Skeletal muscle tissue (tissue), 4 donors: ENCODE measurements around the gene PDE3B. TPM values are rescaled to one million over a fixed set of nuclear protein-coding genes. Genes with fewer than 3 reads are reported as not detected.
A peak's percentile ranks its signal among the peaks of the same experiment; 100 is the strongest.

Experiments used
- H3K27ac ChIP-seq: one replicate; pipeline ENCODE4 v1.7.0; 2013; ENCODE audit warnings: mild to moderate bottlenecking, low read depth, low read length, inconsistent platforms
- H3K27me3 ChIP-seq, 3 donors: one replicate each; pipeline ENCODE4 v1.7.0; 2013; ENCODE audit warnings: low read length in 3 of 3; ENCODE audit not compliant: control insufficient read depth in 3 of 3, insufficient read depth in 3 of 3
- H3K36me3 ChIP-seq, 3 donors: one replicate each; pipeline ENCODE4 v1.7.0; 2013; ENCODE audit warnings: low read length in 3 of 3; ENCODE audit not compliant: control insufficient read depth in 3 of 3, insufficient read depth in 3 of 3
- H3K4me1 ChIP-seq, 3 donors: one replicate each; pipeline ENCODE4 v1.7.0; 2013; ENCODE audit warnings: low read length in 3 of 3, mild to moderate bottlenecking in 3 of 3; ENCODE audit not compliant: control insufficient read depth in 3 of 3, insufficient read depth in 3 of 3
- H3K4me3 ChIP-seq, 3 donors: one replicate each; pipeline ENCODE4 v1.7.0; 2013; ENCODE audit warnings: low read length in 3 of 3
- H3K9ac ChIP-seq, 3 donors: one replicate each; pipeline ENCODE4 v1.7.0; 2013; ENCODE audit warnings: low read length in 3 of 3, mild to moderate bottlenecking in 3 of 3, moderate library complexity in 2 of 3, low read depth in 1 of 3
- H3K9me3 ChIP-seq, 3 donors: one replicate each; pipeline ENCODE4 v1.7.0; 2013; ENCODE audit warnings: low read length in 3 of 3; ENCODE audit not compliant: control insufficient read depth in 3 of 3
- total RNA-seq: library from RNA; depleted of rRNA; stranded (reverse); fragments of >200 nt; gene quantifications from one replicate; pipeline ENCODE4 v1.2.3, GENCODE V29; 2014
- donor health status: Osteomylitis.

Gene PDE3B
- total RNA-seq, 1 donor from 2014 or later = 5.2 TPM

DNA sequence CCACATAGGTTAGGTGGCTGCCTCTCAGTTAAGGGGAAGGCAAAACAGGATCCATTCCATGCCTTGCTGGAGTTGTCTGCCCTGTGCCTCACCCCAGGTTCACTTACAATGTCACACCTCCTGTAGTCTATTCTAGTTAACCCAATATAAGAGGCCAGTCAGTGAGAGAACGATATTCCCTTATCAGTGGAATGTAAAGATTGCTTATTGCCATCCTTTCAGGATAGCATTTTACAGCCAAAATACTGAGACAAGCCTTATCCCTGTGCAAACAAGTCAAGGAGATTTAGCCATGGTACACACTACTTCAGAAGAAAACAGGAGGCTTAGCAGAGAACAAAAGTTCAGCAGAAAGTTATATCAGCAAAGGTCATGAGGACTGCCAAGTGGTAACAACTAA, 242.9 kb downstream of the PDE3B start:
- Histone ChIP-seq H3K4me1 (peaks cover 5 to 8% (median 7%) of the 10 kb centered on the region in 3 donors), H3K4me3 (no peak overlapping the region), H3K27me3 (no peaks in the 10 kb centered on the region), H3K9me3 (no peaks in the 10 kb centered on the region), H3K27ac (no peak overlapping the region), H3K9ac (no peak overlapping the region), H3K36me3 (no peaks in the 10 kb centered on the region)

- Histone ChIP-seq H3K27ac (peak overlapping the region; percentile 62), H3K9ac (peak overlapping the region; percentile 37 to 81 (median 81)), H3K27me3 (no peaks in the 10 kb centered on the region), H3K4me3 (peak overlapping the region; percentile 82 to 88 (median 85)), H3K36me3 (no peaks in the 10 kb centered on the region), H3K4me1 (peaks cover 5 to 9% (median 7%) of the 10 kb centered on the region in 3 donors), H3K9me3 (no peaks in the 10 kb centered on the region)
Measured at GRCh38 chr11:14891143-14892035, 247.8 kb downstream of the PDE3B start.

DNA sequence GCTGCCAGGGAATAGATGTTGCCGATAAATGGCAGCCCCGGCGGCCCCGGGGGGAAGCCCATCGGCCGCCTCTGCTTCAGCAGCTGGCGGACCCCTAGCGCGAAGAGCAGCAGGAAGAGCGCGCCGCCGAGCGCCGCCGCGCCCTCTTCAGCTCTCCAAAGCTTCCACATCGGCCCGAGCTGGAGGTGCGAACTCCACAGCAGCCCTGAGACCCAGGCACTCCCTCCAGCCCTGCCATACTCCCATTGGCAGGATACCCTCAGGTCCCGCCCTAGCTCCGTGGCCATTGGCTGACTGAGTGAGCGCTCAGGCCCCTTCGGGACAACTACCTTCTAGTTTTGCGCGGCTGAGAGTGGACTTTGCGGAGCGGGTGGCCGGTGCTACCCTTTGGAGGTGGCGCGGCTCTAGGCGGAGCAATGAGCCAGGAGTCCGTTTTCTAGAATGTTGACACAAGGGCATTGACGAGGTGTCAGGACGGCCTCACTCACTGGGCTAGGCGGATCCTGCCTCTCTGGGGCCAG, 248.5 kb downstream of the PDE3B start, which contains the start of gene CYP2R1:
TSS of gene CYP2R1 (minus strand) at position 196 of the 521 bp plus-strand sequence. CDS start at position 170, 26 bp downstream.
- H3K27me3 ChIP-seq = no peaks in the 10 kb centered on the region
- no peaks in the 10 kb centered on the region for H3K9me3 ChIP-seq
- H3K36me3 ChIP-seq = no peaks in the 10 kb centered on the region
- H3K4me3 ChIP-seq = peak within 1 kb of the TSS; percentile 82 to 88 (median 85)
- H3K9ac ChIP-seq = peak within 1 kb of the TSS; percentile 37 to 81 (median 81)
- H3K4me1 ChIP-seq = peaks cover 5 to 9% (median 7%) of the 10 kb centered on the region in 3 donors
- peak within 1 kb of the TSS; percentile 62 for H3K27ac ChIP-seq

DNA sequence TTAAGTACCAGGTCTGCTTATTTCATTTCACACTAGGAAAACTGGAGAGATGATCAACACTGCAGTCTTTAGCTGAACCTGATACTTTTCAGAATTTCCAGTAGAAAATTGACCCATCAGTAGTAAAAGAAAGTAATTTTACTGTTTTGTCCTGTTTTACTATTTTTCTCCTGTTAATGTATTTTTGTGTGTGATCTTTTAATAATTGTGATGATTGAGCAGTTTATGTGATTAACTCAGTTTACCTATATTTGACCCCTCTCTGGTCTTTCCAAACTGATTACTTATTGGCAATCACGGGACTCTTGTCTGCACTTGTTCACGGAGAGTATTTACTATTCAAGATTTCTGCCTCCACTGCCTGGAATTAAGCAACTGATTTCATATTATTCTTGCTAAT, 249.0 kb downstream of the PDE3B start:
- peaks cover 5 to 9% (median 7%) of the 10 kb centered on the region in 3 donors for H3K4me1 ChIP-seq
- no peaks in the 10 kb centered on the region for H3K9me3 ChIP-seq
- H3K27ac ChIP-seq = no peak overlapping the region
- H3K36me3 ChIP-seq = no peaks in the 10 kb centered on the region
- H3K9ac ChIP-seq = peak overlapping the region; percentile 24 to 81 (median 81)
- no peaks in the 10 kb centered on the region for H3K27me3 ChIP-seq
- H3K4me3 ChIP-seq = peak overlapping the region; percentile 82 to 88 (median 85)

- Histone ChIP-seq H3K27me3 (no peaks in the 10 kb centered on the region), H3K36me3 (no peaks in the 10 kb centered on the region), H3K4me1 (peaks cover 5 to 9% (median 7%) of the 10 kb centered on the region in 3 donors), H3K27ac (no peak overlapping the region), H3K9me3 (no peaks in the 10 kb centered on the region), H3K9ac (no peak overlapping the region), H3K4me3 (no peak overlapping the region)
Measured at GRCh38 chr11:14894657-14895598, 251.3 kb downstream of the PDE3B start.

DNA sequence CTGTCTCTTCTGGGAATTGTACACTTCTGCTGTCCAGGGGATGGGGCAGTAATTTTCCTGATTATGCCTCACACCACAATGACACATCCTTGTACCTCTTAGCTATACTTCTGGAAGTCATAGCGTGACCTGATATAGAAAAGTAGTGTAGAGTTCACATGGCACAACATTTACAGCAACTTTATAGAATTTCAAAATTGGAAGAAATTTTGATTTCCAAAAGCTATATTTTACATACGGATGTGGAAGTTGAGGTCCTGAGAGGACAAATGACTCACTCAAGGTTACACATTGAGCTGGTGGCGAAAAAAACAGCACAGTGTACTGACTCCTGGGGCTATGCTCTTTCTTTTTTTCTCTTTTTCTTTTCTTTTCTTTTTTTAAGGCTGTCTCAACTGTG, 254.8 kb downstream of the PDE3B start:
- no peaks in the 10 kb centered on the region for H3K9me3 ChIP-seq
- H3K4me1 ChIP-seq = no peaks in the 10 kb centered on the region
- no peaks in the 10 kb centered on the region for H3K36me3 ChIP-seq
- H3K27me3 ChIP-seq = peaks cover 0 to 6% (median 0%) of the 10 kb centered on the region in 3 donors
- H3K4me3 ChIP-seq = no peak overlapping the region
- H3K27ac ChIP-seq = no peak overlapping the region
- no peak overlapping the region for H3K9ac ChIP-seq

GRCh38 chr11:14898906-14899305, 255.3 kb downstream of the PDE3B start:
- Histone ChIP-seq H3K4me3 (no peak overlapping the region), H3K27me3 (peaks cover 0 to 8% (median 0%) of the 10 kb centered on the region in 3 donors)

GRCh38 chr11:14902650-14903350, 259.2 kb downstream of the PDE3B start:
- H3K4me1 ChIP-seq = peaks cover 13 to 14% (median 13%) of the 10 kb centered on the region in 3 donors
- no peak overlapping the region for H3K9ac ChIP-seq
- H3K27me3 ChIP-seq = peaks cover 0 to 23% (median 7%) of the 10 kb centered on the region in 3 donors
- H3K36me3 ChIP-seq = no peaks in the 10 kb centered on the region
- H3K4me3 ChIP-seq = no peak overlapping the region
- no peak overlapping the region for H3K27ac ChIP-seq
- H3K9me3 ChIP-seq = no peaks in the 10 kb centered on the region

More at GRCh38 chr11:14898906-14899305, 255.3 kb downstream of the PDE3B start:
- Histone ChIP-seq H3K9me3 (no peaks in the 10 kb centered on the region), H3K36me3 (no peaks in the 10 kb centered on the region), H3K9ac (no peak overlapping the region), H3K27ac (no peak overlapping the region), H3K4me1 (no peaks in the 10 kb centered on the region)

DNA sequence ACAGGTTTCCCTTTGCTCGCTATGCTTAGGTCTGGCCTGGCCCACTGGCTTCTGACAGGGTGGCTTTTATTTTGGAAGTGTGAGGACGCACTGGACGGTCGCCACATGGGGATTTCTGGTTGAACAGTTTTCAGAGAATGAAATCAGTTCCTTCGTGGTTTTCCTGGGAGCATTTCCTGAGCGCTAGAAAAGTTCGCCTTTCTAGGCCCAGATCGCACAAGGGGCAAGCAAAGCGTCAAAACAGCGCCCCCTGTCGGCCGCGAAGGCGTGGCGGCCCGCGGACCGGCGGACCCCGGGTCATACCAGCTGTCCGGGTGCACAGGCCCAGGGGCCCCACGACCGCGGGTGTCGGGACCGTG, 261.1 kb downstream of the PDE3B start:
- Histone ChIP-seq H3K4me3 (peak overlapping the region; percentile 71 to 77 (median 72)), H3K4me1 (peaks cover 13 to 14% (median 13%) of the 10 kb centered on the region in 3 donors), H3K9ac (peak overlapping the region; percentile 33 to 60 (median 58)), H3K36me3 (no peaks in the 10 kb centered on the region), H3K9me3 (no peaks in the 10 kb centered on the region), H3K27ac (no peak overlapping the region), H3K27me3 (peaks cover 0 to 23% (median 7%) of the 10 kb centered on the region in 3 donors)
